Right atrium auricular region (tissue), 2 donors: Measurements from ENCODE around the gene IGSF21. TPM values are rescaled to one million over a fixed set of nuclear protein-coding genes. Genes with fewer than 3 reads are reported as not detected.

Experiments
- DNase-seq: peaks from one replicate; pipeline ENCODE4 v3.0.0-alpha.2; 2019; ENCODE audit warnings: low spot score
- H3K27ac ChIP-seq, 2 donors: fragments of 200-600 bp; sonication (generic); 1 replicate in 1 of 2; 2 replicates in 1 of 2; pipeline ENCODE4 v1.5.1; 2016 to 2019
- H3K27me3 ChIP-seq, 2 donors: fragments of 200-600 bp; sonication (generic); one replicate each; pipeline versions ENCODE4 v1.5.1 to v1.6.0; 2017 to 2019
- H3K36me3 ChIP-seq: fragments of 200-600 bp; sonication (generic); one replicate; pipeline ENCODE4 v1.5.1; 2016
- H3K4me1 ChIP-seq, 2 donors: fragments of 200-600 bp; sonication (generic); one replicate each; pipeline versions ENCODE4 v1.5.1 to v1.6.0; 2017 to 2019
- H3K4me3 ChIP-seq, 2 donors: fragments of 200-600 bp; sonication (generic); 1 replicate in 1 of 2; 2 replicates in 1 of 2; pipeline ENCODE4 v1.5.1; 2017 to 2019; ENCODE audit warnings: mild to moderate bottlenecking in 1 of 2, moderate library complexity in 1 of 2
- H3K9me3 ChIP-seq, 2 donors: fragments of 200-600 bp; sonication (generic); one replicate each; pipeline ENCODE4 v1.5.1; 2019
- total RNA-seq, 2 donors: library from RNA; depleted of rRNA; stranded (reverse); fragments of >200 nt; gene quantifications; one replicate each; pipeline ENCODE4 v1.1.0, GENCODE V29; 2016
- TF ChIP-seq, protein P1 (sequence below), 2 donors: fragments of 200-600 bp; sonication (generic); IDR thresholded peaks; one replicate each; pipeline ENCODE4 v1.5.1; 2019; ENCODE audit warnings: antibody characterized with exemption in 2 of 2

Gene IGSF21
- total RNA-seq, 2 donors from 2014 or later, result 1.8 to 6.0 TPM

DNA sequence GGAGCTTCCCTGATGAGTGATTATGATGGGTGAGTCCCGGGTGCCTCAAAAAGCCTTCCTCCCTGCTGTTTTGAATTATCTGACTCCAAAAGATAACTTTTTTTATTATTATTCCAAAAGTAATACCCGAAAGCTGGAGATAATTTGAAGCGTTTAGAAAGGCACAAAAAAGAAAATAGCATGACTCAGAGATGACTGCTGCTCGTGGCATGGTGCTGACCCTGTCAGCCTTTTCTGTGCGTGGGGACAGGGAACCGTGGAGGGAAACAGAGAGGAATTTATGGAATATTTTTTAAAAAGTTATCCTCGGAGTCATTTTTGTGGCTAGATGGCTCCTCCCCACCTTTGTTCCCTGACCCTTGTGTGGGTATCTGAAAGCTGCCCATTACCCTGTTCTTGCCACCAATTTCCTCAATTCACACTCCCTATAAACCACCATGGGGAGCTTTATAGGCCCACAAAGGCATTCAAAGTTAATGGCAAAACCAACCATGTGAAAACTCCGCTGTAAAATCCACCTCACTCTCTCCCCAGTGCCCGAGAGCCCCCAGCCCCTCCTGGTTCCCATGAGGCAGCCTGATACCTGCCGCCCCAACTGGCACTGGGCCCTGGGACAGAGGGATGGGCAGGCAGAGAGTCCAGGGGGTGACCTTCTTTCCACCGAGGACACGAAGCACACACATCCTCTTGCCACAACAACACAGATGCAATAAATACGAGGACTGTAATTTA, 37.5 kb downstream of the IGSF21 start:
- Histone ChIP-seq H3K36me3 (no peaks in the 10 kb centered on the region), H3K27me3 (no peaks in the 10 kb centered on the region), H3K27ac (no peak overlapping the region), H3K4me3 (no peak overlapping the region), H3K9me3 (no peaks in the 10 kb centered on the region), H3K4me1 (peaks cover 0 to 4% of the 10 kb centered on the region in 2 donors)
- TF ChIP-seq, protein P1, sequence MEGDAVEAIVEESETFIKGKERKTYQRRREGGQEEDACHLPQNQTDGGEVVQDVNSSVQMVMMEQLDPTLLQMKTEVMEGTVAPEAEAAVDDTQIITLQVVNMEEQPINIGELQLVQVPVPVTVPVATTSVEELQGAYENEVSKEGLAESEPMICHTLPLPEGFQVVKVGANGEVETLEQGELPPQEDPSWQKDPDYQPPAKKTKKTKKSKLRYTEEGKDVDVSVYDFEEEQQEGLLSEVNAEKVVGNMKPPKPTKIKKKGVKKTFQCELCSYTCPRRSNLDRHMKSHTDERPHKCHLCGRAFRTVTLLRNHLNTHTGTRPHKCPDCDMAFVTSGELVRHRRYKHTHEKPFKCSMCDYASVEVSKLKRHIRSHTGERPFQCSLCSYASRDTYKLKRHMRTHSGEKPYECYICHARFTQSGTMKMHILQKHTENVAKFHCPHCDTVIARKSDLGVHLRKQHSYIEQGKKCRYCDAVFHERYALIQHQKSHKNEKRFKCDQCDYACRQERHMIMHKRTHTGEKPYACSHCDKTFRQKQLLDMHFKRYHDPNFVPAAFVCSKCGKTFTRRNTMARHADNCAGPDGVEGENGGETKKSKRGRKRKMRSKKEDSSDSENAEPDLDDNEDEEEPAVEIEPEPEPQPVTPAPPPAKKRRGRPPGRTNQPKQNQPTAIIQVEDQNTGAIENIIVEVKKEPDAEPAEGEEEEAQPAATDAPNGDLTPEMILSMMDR (IDR thresholded peaks at IDR 0.05), result no peak
- DNase-seq, result no peak

DNA sequence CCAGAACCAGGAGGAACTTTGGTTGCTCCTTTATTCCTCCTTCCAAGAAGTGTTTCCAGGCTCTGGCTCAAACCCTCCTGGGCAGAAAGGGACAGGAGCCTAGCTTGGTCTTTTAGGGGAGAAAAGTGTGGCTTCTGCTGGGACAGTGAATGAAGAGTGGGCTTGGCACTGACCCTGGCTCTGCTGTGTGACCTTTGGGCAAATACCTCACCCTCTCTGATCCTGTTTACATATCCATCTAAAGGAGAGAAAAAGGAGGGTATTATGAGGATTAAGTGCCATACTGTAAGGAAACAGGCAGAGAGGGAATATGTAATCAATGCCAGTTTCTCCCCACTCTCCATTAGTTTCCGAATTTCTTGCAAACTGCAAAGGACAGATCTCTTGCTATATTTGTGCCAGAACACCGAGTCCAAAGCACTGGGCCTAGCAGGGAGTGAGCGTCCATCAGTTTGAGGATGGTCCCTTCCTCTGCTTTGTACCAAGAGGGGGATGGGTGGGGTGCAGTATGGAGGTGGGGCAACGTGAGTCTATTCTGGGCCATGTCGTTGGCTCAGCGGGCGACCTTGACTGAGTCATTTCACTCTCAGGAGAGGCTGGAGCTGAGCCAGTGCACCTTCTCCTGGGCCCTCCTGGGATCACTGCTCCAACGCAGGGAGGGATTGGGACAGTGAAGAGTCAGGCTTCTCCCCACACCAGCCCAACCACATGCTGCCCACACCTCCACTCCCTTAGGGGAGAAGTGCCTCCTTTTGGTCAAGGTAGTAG, 38.4 kb downstream of the IGSF21 start:
- no peaks in the 10 kb centered on the region for H3K36me3 ChIP-seq
- H3K4me3 ChIP-seq, result no peak overlapping the region
- H3K9me3 ChIP-seq, result no peaks in the 10 kb centered on the region
- H3K27me3 ChIP-seq, result no peaks in the 10 kb centered on the region
- DNase-seq, result no peak
- H3K4me1 ChIP-seq, result peaks cover 0 to 4% of the 10 kb centered on the region in 2 donors
- H3K27ac ChIP-seq, result no peak overlapping the region
- TF ChIP-seq, protein P1 (IDR thresholded peaks at IDR 0.05), result no peak

DNA sequence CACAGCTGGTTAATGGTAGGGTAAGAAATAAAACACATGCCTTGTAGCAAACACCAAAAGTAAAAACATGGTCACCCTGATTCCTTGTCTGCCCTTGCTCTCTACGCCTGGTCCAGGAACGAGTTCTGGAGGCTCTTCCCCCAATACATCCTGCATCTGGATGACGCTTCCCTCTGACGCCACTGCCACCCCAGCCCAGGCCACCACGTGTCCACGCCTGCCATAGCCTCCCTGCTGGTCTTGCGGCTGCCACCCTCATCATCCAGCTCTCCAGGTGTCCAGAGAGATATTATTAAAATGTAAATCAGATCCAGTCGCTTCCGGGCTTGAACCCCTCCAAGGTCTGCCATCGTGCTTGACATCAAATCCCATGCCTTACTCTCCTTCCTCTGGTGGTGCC, 39.3 kb downstream of the IGSF21 start:
- no peaks in the 10 kb centered on the region for H3K36me3 ChIP-seq
- no peaks in the 10 kb centered on the region for H3K9me3 ChIP-seq
- DNase-seq, result no peak
- no peak overlapping the region for H3K27ac ChIP-seq
- H3K4me1 ChIP-seq, result peaks cover 0 to 4% of the 10 kb centered on the region in 2 donors
- no peak overlapping the region for H3K4me3 ChIP-seq
- H3K27me3 ChIP-seq, result no peaks in the 10 kb centered on the region
- TF ChIP-seq, protein P1 (IDR thresholded peaks at IDR 0.05), result no peak

DNA sequence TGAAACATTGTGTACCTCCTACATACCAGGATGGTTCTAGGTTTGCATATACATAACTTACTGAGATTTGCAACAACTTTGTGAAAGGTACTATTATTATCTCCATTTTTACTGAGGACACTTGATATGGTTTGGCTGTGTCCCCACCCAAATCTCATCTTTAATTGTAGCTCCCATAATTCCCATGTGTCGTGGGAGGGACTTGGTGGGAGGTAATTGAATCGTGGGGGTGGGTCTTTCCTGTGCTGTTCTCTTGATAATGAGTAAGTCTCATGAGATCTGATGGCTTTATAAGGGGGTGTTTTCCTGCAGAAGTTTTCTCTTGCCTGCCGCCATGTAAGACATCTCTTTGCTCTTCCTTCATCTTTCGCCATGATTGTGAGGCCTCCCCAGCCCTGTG, 40.1 kb downstream of the IGSF21 start:
- Histone ChIP-seq H3K27me3 (no peaks in the 10 kb centered on the region), H3K27ac (no peak overlapping the region), H3K9me3 (no peaks in the 10 kb centered on the region), H3K36me3 (no peaks in the 10 kb centered on the region), H3K4me3 (no peak overlapping the region), H3K4me1 (peaks cover 0 to 4% of the 10 kb centered on the region in 2 donors)
- TF ChIP-seq, protein P1 (IDR thresholded peaks at IDR 0.05), result no peak
- DNase-seq, result no peak

DNA sequence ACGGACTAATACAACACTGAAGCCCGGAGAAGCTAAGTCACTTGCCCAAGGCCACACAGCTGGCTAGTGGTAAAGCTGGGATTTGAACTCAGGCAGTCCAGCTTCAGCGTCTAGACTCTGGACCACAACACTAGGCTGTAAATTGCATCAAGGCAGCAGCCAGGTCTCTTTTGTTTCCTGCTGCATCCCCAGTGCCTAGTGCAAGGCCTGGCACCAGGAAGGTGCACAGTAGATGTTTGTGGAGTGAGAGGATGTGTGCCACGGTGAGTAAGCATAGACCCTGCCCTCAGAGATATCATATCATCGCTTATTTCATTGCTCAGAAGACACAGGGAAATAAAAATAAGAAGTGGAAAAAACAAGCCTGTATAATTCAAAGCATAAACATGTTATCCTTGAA, 40.9 kb downstream of the IGSF21 start:
- H3K27ac ChIP-seq, result no peak overlapping the region
- no peaks in the 10 kb centered on the region for H3K9me3 ChIP-seq
- H3K4me1 ChIP-seq, result peaks cover 0 to 4% of the 10 kb centered on the region in 2 donors
- TF ChIP-seq, protein P1 (IDR thresholded peaks at IDR 0.05), result no peak
- DNase-seq, result no peak
- no peaks in the 10 kb centered on the region for H3K27me3 ChIP-seq
- H3K4me3 ChIP-seq, result no peak overlapping the region
- H3K36me3 ChIP-seq, result no peaks in the 10 kb centered on the region
